ENCODE measurements around the gene PRKG1.

Gene PRKG1

DNA sequence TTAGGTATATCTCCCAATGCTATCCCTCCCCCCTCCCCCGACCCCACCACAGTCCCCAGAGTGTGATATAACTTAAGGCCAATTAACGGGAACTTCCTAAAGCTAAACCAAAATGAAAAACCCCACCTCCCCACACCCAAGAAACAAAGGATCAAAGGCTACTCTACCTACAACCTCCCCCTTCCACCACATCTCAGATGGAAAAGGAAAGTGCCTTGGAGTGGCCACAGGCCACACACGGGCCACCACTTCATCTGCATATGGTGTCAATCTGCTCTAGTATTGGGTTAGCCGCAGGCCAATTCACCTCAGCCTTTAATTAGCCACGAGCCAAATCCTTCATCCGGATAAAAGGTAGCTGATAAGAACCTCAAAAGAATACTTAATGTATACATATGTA, 605.6 kb downstream of the PRKG1 start:
- H4K20me1 ChIP-seq (ENCODE audit: control insufficient read depth, insufficient read depth, low read depth, low read length), result no peaks in the 10 kb centered on the region
- peaks cover 4% of the 10 kb centered on the region for H3K27me3 ChIP-seq (ENCODE audit: control insufficient read depth, low read length)
- no peak overlapping the region for H3K4me3 ChIP-seq (ENCODE audit: low read length)
- no peak overlapping the region for H3K4me2 ChIP-seq (ENCODE audit: low read length)
- H3K27ac ChIP-seq (ENCODE audit: low read depth, low read length), result no peak overlapping the region
- TF ChIP-seq EZH2phosphoT487 (IDR thresholded peaks at IDR 0.05; ENCODE audit: borderline replicate concordance, low read length), result no peak
- TF ChIP-seq, protein P1, sequence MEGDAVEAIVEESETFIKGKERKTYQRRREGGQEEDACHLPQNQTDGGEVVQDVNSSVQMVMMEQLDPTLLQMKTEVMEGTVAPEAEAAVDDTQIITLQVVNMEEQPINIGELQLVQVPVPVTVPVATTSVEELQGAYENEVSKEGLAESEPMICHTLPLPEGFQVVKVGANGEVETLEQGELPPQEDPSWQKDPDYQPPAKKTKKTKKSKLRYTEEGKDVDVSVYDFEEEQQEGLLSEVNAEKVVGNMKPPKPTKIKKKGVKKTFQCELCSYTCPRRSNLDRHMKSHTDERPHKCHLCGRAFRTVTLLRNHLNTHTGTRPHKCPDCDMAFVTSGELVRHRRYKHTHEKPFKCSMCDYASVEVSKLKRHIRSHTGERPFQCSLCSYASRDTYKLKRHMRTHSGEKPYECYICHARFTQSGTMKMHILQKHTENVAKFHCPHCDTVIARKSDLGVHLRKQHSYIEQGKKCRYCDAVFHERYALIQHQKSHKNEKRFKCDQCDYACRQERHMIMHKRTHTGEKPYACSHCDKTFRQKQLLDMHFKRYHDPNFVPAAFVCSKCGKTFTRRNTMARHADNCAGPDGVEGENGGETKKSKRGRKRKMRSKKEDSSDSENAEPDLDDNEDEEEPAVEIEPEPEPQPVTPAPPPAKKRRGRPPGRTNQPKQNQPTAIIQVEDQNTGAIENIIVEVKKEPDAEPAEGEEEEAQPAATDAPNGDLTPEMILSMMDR (IDR thresholded peaks at IDR 0.05; ENCODE audit: low read depth, low read length, poor library complexity, severe bottlenecking), result no peak
- H3K4me1 ChIP-seq (ENCODE audit: control insufficient read depth, low read length), result no peaks in the 10 kb centered on the region
- no peaks in the 10 kb centered on the region for H3K9me3 ChIP-seq (ENCODE audit: control insufficient read depth, insufficient read depth, low read length)
- H3K79me2 ChIP-seq (ENCODE audit: control insufficient read depth, low read length), result no peaks in the 10 kb centered on the region
- H3K36me3 ChIP-seq (ENCODE audit: control insufficient read depth, low read length), result no peaks in the 10 kb centered on the region
- no peaks in the 10 kb centered on the region for H3F3A ChIP-seq (ENCODE audit: control insufficient read depth, insufficient read depth)
- no peaks in the 10 kb centered on the region for H3K9me2 ChIP-seq (replicated peaks; ENCODE audit: control insufficient read depth, low read length)

DNA sequence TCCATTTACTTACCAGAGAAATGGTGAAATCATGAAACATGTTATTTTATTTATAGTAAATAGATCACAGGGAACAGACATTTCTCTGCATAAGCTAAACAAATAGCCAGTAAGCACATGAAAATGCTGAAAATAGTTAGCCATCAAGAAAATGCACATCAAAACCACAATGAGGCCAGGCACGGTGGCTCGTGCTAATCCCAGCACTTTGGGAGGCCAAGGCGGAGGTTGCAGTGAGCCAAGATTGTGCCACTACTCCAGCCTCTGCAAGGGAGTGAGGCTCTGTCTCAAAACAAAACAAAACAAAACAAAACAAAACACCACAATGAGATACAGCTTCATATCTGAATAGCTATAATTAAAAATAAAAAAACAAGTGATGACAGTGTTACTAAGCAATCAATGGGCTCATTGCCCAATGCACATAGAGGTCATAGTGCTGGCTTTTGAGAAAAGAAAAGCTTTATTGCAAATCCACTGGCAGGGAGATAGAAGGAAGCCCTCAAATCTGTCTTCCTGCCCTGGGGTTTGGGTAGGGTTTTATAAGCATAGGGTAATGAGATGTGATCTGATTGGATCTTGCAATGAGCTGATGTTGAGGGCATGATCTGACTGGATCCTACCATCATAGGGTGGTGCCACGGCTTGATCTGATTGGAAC, 608.9 kb downstream of the PRKG1 start:
- Histone ChIP-seq H4K20me1 (ENCODE audit: control insufficient read depth, insufficient read depth, low read depth, low read length) (no peaks in the 10 kb centered on the region), H3K4me3 (ENCODE audit: low read length) (no peak overlapping the region), H3K9me3 (ENCODE audit: control insufficient read depth, insufficient read depth, low read length) (no peaks in the 10 kb centered on the region), H3K4me2 (ENCODE audit: low read length) (no peak overlapping the region), H3K27me3 (ENCODE audit: control insufficient read depth, low read length) (peaks cover 4% of the 10 kb centered on the region), H3K79me2 (ENCODE audit: control insufficient read depth, low read length) (no peaks in the 10 kb centered on the region), H3F3A (ENCODE audit: control insufficient read depth, insufficient read depth) (no peaks in the 10 kb centered on the region), H3K27ac (ENCODE audit: low read depth, low read length) (no peak overlapping the region), H3K4me1 (ENCODE audit: control insufficient read depth, low read length) (no peaks in the 10 kb centered on the region), H3K9me2 (replicated peaks; ENCODE audit: control insufficient read depth, low read length) (no peaks in the 10 kb centered on the region), H3K36me3 (ENCODE audit: control insufficient read depth, low read length) (no peaks in the 10 kb centered on the region)
- TF ChIP-seq, protein P1 (IDR thresholded peaks at IDR 0.05; ENCODE audit: low read depth, low read length, poor library complexity, severe bottlenecking), result no peak
- TF ChIP-seq EZH2phosphoT487 (IDR thresholded peaks at IDR 0.05; ENCODE audit: borderline replicate concordance, low read length), result no peak

DNA sequence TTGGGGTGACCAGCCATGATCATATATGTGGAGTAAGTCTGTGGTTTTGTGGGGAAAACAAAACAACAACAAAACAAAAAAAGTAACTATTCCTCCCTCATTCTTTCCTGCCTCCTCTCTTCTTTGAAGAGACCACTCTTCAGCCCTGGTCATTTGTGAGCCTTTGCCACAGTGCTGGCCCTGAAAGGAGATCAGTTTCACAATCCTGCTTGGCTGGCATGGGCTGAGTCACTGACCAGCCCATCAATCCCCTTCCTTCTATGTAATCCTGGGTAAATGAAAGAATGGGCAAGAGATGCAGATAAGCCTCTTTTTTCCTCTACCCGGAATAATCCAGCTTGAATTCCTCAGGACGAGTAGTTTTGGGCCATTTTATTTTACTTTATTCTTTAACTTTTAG, 611.5 kb downstream of the PRKG1 start:
- Histone ChIP-seq H4K20me1 (ENCODE audit: control insufficient read depth, insufficient read depth, low read depth, low read length) (no peaks in the 10 kb centered on the region), H3K79me2 (ENCODE audit: control insufficient read depth, low read length) (no peaks in the 10 kb centered on the region), H3K27ac (ENCODE audit: low read depth, low read length) (no peak overlapping the region), H3K9me3 (ENCODE audit: control insufficient read depth, insufficient read depth, low read length) (no peaks in the 10 kb centered on the region), H3F3A (ENCODE audit: control insufficient read depth, insufficient read depth) (no peaks in the 10 kb centered on the region), H3K36me3 (ENCODE audit: control insufficient read depth, low read length) (no peaks in the 10 kb centered on the region), H3K4me2 (ENCODE audit: low read length) (no peak overlapping the region), H3K9me2 (replicated peaks; ENCODE audit: control insufficient read depth, low read length) (no peaks in the 10 kb centered on the region), H3K4me3 (ENCODE audit: low read length) (no peak overlapping the region), H3K4me1 (ENCODE audit: control insufficient read depth, low read length) (no peaks in the 10 kb centered on the region), H3K27me3 (ENCODE audit: control insufficient read depth, low read length) (no peaks in the 10 kb centered on the region)
- TF ChIP-seq, protein P1 (IDR thresholded peaks at IDR 0.05; ENCODE audit: low read depth, low read length, poor library complexity, severe bottlenecking), result no peak
- no peak for TF ChIP-seq EZH2phosphoT487 (IDR thresholded peaks at IDR 0.05; ENCODE audit: borderline replicate concordance, low read length)
